Esophagus muscularis mucosa (tissue), 3 donors: ENCODE data around the gene ZNF256.

Source experiments
- POLR2A ChIP-seq: fragments of 450-650 bp; IDR thresholded peaks from one replicate; pipeline ENCODE4 v1.6.1; 2017; ENCODE audit warnings: antibody characterized with exemption, moderate library complexity, mild to moderate bottlenecking, low read depth
- POLR2AphosphoS5 ChIP-seq, 2 donors: sonication (generic); formaldehyde crosslinking; IDR thresholded peaks; one replicate each; pipeline ENCODE4 v1.6.1; 2017; ENCODE audit warnings: antibody characterized with exemption in 2 of 2
- TF ChIP-seq, protein P1 (sequence below), 3 experiments: fragments of 200-600 bp in 2 of 3; fragments of 450-650 bp in 1 of 3; sonication (generic) in 2 of 3; IDR thresholded peaks; one replicate each; pipeline ENCODE4 v1.5.1; 2017 to 2019; ENCODE audit warnings: antibody characterized with exemption in 3 of 3, mild to moderate bottlenecking in 2 of 3, moderate library complexity in 1 of 3

DNA sequence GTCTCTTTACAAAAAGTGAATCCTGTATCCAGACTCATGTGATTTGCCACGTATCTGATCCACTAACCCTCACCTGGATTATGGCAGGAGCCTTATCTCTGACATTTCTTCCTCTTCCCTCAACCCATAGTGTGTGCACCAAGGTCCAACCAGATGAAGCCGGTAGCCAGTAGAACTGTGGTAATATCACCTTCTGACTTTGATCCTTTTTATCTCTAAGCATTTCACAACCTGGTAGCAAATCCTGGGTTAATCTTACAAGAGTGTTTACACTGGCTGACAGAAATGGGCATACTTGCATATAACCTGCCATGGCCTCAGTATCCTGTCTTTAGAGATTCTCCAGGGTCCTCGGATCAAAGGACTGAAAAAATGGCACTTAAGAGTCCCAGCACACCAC, 33.0 kb downstream of the ZNF256 start:
- TF ChIP-seq, protein P1, sequence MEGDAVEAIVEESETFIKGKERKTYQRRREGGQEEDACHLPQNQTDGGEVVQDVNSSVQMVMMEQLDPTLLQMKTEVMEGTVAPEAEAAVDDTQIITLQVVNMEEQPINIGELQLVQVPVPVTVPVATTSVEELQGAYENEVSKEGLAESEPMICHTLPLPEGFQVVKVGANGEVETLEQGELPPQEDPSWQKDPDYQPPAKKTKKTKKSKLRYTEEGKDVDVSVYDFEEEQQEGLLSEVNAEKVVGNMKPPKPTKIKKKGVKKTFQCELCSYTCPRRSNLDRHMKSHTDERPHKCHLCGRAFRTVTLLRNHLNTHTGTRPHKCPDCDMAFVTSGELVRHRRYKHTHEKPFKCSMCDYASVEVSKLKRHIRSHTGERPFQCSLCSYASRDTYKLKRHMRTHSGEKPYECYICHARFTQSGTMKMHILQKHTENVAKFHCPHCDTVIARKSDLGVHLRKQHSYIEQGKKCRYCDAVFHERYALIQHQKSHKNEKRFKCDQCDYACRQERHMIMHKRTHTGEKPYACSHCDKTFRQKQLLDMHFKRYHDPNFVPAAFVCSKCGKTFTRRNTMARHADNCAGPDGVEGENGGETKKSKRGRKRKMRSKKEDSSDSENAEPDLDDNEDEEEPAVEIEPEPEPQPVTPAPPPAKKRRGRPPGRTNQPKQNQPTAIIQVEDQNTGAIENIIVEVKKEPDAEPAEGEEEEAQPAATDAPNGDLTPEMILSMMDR (IDR thresholded peaks at IDR 0.05): no peak
- TF ChIP-seq POLR2AphosphoS5 (IDR thresholded peaks at IDR 0.05) (no peak), POLR2A (no peak)
